HepG2 (cell line): ENCODE data around the gene CUL4B. TPM values are rescaled to one million over a fixed set of nuclear protein-coding genes. Genes with fewer than 3 reads are reported as not detected.

ENCODE experiments used
- ARNT ChIP-seq: fragments of 450-650 bp; IDR thresholded peaks from 2 replicates; pipeline ENCODE4 v1.6.1; 2017
- ELF3 ChIP-seq: IDR thresholded peaks from 2 replicates; pipeline ENCODE4 v1.6.1; 2016; ENCODE audit warnings: missing genetic modification reagents, missing compliant biosample characterization
- FIP1L1 ChIP-seq: fragments of 200-400 bp; formaldehyde crosslinking; IDR thresholded peaks from 2 replicates; pipeline ENCODE4 v1.6.1; 2018; ENCODE audit warnings: low read depth, mild to moderate bottlenecking, low read length, moderate library complexity, borderline replicate concordance; ENCODE audit not compliant: insufficient read depth
- HMG20A ChIP-seq: IDR thresholded peaks from 2 replicates; pipeline ENCODE4 v1.6.1; 2016; ENCODE audit warnings: borderline replicate concordance
- KDM6A ChIP-seq: IDR thresholded peaks from 2 replicates; pipeline ENCODE4 v1.6.1; 2016; ENCODE audit warnings: low read depth
- MED1 ChIP-seq: sonication (generic); formaldehyde crosslinking; IDR thresholded peaks from 2 replicates; pipeline ENCODE4 v1.4.0; 2020; ENCODE audit warnings: missing genetic modification reagents
- RNF2 ChIP-seq: fragments of 450-650 bp; conservative IDR thresholded peaks from 2 replicates; pipeline ENCODE4 v1.6.1; 2016; ENCODE audit warnings: low read depth
- SP140L ChIP-seq: sonication (generic); formaldehyde crosslinking; IDR thresholded peaks from 2 replicates; pipeline ENCODE4 v1.4.0; 2020; ENCODE audit warnings: missing genetic modification reagents, borderline replicate concordance
- ZIK1 ChIP-seq: sonication (generic); formaldehyde crosslinking; IDR thresholded peaks from 2 replicates; pipeline ENCODE4 v1.5.0; 2020; ENCODE audit warnings: mild to moderate bottlenecking, low read depth, missing genetic modification reagents, borderline replicate concordance
- ZNF354B ChIP-seq: sonication (generic); formaldehyde crosslinking; IDR thresholded peaks from 2 replicates; pipeline ENCODE4 v1.8.0; 2022; ENCODE audit warnings: mild to moderate bottlenecking, missing genetic modification reagents
- ZNF432 ChIP-seq: sonication (generic); formaldehyde crosslinking; IDR thresholded peaks from 2 replicates; pipeline ENCODE4 v1.5.0; 2020; ENCODE audit warnings: missing genetic modification reagents, mild to moderate bottlenecking, borderline replicate concordance
- ZNF558 ChIP-seq: sonication (generic); formaldehyde crosslinking; IDR thresholded peaks from 2 replicates; pipeline ENCODE4 v1.9.0; 2022; ENCODE audit warnings: mild to moderate bottlenecking, missing genetic modification reagents, borderline replicate concordance
- ZNF569 ChIP-seq: sonication (generic); formaldehyde crosslinking; IDR thresholded peaks from 2 replicates; pipeline ENCODE4 v1.5.0; 2020; ENCODE audit warnings: mild to moderate bottlenecking, missing genetic modification reagents, moderate library complexity, borderline replicate concordance
- ZNF780A ChIP-seq: sonication (generic); formaldehyde crosslinking; IDR thresholded peaks from 2 replicates; pipeline ENCODE4 v1.8.0; 2022; ENCODE audit warnings: mild to moderate bottlenecking, missing genetic modification reagents, moderate library complexity
- polyA plus RNA-seq, 8 experiments: library from polyadenylated mRNA; depleted of rRNA in 3 of 8; stranded (reverse) in 7 of 8; unstranded in 1 of 8; fragments of >200 nt; fragmentation: Illumina TruSeq in 4 of 8; extraction: Trizol in 4 of 8; gene quantifications; 2 replicates each; pipeline versions ENCODE4 v1.2.1 to v1.2.3, GENCODE V29; 2011 to 2016; ENCODE audit warnings: low read depth in 4 of 8, missing spikeins in 1 of 8, mixed read lengths in 1 of 8; ENCODE audit not compliant: insufficient read depth in 1 of 8
- total RNA-seq, 5 experiments: library from RNA; depleted of rRNA; stranded (reverse); fragments of >200 nt; fragmentation: Illumina TruSeq; extraction: Trizol; gene quantifications; 2 replicates each; pipeline ENCODE4 v1.2.3, GENCODE V29; 2016; ENCODE audit warnings: low read depth in 1 of 5
- TF ChIP-seq, protein P1 (sequence below): sonication (generic); formaldehyde crosslinking; IDR thresholded peaks from 2 replicates; pipeline ENCODE4 v1.5.0; 2020; ENCODE audit warnings: missing genetic modification reagents
- TF ChIP-seq, protein P2 (sequence below): sonication (generic); formaldehyde crosslinking; IDR thresholded peaks from 2 replicates; pipeline ENCODE4 v1.5.0; 2020; ENCODE audit warnings: mild to moderate bottlenecking, missing genetic modification reagents
- TF ChIP-seq, protein P3 (sequence below): sonication (generic); formaldehyde crosslinking; conservative IDR thresholded peaks from 2 replicates; pipeline ENCODE4 v1.4.0; 2020; ENCODE audit warnings: missing genetic modification reagents
- TF ChIP-seq, protein P4 (sequence below): sonication (generic); formaldehyde crosslinking; IDR thresholded peaks from 2 replicates; pipeline ENCODE4 v1.9.0; 2021; ENCODE audit warnings: mild to moderate bottlenecking, missing genetic modification reagents

CUL4B gene
- total and polyA plus RNA-seq, 2 of the 13 experiments (the other 11 are each of a cell fraction or from before 2014, with no cell fraction given): 21.6 to 28.5 TPM

DNA sequence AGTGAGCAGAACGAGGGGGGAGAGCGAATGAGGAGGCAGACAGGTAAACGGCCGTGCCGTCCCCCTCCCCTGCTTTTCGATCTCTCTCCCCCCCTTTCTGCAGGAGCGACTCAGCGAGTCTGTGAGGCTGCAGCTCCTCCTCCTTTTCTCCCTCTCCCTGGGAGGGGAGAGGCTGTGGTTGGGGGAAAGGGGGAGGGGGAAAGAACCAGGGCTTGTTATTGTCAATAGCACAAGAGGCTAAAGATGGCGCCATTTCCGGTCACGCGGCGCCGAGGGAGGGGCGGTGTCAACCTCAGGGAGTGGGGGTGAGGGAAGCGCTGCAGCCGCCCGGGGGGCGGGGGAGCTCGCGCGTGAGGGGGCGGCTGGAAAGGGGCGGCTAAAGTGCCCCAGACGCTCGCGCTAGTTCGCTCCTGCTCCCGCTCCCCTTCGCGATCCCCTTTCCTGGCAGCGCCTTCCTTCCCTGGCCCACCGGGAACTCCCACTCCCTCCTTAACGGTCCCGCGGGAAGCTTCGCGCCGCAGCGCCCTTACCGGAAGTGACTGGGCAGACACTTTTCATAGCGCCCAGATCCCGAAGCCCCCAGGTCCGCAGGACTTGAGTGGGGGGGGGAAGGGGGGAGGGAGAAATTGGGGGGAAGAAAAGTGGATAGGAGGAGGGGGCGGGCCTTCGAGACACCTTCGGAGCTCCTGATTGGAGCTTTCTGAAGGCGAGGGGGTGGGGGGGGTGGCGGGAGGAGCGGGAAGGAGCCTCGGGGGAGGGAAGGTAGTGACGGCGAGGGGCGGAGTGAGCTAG is at the start of gene CUL4B (continued):
- TF ChIP-seq, protein P1, sequence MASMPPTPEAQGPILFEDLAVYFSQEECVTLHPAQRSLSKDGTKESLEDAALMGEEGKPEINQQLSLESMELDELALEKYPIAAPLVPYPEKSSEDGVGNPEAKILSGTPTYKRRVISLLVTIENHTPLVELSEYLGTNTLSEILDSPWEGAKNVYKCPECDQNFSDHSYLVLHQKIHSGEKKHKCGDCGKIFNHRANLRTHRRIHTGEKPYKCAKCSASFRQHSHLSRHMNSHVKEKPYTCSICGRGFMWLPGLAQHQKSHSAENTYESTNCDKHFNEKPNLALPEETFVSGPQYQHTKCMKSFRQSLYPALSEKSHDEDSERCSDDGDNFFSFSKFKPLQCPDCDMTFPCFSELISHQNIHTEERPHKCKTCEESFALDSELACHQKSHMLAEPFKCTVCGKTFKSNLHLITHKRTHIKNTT (CRISPR knock-in tag): no peak
- TF ChIP-seq, protein P2, sequence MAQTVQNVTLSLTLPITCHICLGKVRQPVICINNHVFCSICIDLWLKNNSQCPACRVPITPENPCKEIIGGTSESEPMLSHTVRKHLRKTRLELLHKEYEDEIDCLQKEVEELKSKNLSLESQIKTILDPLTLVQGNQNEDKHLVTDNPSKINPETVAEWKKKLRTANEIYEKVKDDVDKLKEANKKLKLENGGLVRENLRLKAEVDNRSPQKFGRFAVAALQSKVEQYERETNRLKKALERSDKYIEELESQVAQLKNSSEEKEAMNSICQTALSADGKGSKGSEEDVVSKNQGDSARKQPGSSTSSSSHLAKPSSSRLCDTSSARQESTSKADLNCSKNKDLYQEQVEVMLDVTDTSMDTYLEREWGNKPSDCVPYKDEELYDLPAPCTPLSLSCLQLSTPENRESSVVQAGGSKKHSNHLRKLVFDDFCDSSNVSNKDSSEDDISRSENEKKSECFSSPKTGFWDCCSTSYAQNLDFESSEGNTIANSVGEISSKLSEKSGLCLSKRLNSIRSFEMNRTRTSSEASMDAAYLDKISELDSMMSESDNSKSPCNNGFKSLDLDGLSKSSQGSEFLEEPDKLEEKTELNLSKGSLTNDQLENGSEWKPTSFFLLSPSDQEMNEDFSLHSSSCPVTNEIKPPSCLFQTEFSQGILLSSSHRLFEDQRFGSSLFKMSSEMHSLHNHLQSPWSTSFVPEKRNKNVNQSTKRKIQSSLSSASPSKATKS: no peak
- no peak for TF ChIP-seq KDM6A
- no peak for TF ChIP-seq ZNF354B
- TF ChIP-seq MED1: no peak
- TF ChIP-seq, protein P3, sequence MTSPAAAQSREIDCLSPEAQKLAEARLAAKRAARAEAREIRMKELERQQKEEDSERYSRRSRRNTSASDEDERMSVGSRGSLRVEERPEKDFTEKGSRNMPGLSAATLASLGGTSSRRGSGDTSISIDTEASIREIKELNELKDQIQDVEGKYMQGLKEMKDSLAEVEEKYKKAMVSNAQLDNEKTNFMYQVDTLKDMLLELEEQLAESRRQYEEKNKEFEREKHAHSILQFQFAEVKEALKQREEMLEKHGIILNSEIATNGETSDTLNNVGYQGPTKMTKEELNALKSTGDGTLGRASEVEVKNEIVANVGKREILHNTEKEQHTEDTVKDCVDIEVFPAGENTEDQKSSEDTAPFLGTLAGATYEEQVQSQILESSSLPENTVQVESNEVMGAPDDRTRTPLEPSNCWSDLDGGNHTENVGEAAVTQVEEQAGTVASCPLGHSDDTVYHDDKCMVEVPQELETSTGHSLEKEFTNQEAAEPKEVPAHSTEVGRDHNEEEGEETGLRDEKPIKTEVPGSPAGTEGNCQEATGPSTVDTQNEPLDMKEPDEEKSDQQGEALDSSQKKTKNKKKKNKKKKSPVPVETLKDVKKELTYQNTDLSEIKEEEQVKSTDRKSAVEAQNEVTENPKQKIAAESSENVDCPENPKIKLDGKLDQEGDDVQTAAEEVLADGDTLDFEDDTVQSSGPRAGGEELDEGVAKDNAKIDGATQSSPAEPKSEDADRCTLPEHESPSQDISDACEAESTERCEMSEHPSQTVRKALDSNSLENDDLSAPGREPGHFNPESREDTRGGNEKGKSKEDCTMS: no peak
- no peak for TF ChIP-seq SP140L (CRISPR knock-in tag)
- no peak for TF ChIP-seq ZNF780A (CRISPR knock-in tag)
- no peak for TF ChIP-seq ZNF432 (CRISPR knock-in tag)
- TF ChIP-seq ZNF558 (CRISPR knock-in tag): no peak
- no peak for TF ChIP-seq ZIK1
- TF ChIP-seq, protein P4, sequence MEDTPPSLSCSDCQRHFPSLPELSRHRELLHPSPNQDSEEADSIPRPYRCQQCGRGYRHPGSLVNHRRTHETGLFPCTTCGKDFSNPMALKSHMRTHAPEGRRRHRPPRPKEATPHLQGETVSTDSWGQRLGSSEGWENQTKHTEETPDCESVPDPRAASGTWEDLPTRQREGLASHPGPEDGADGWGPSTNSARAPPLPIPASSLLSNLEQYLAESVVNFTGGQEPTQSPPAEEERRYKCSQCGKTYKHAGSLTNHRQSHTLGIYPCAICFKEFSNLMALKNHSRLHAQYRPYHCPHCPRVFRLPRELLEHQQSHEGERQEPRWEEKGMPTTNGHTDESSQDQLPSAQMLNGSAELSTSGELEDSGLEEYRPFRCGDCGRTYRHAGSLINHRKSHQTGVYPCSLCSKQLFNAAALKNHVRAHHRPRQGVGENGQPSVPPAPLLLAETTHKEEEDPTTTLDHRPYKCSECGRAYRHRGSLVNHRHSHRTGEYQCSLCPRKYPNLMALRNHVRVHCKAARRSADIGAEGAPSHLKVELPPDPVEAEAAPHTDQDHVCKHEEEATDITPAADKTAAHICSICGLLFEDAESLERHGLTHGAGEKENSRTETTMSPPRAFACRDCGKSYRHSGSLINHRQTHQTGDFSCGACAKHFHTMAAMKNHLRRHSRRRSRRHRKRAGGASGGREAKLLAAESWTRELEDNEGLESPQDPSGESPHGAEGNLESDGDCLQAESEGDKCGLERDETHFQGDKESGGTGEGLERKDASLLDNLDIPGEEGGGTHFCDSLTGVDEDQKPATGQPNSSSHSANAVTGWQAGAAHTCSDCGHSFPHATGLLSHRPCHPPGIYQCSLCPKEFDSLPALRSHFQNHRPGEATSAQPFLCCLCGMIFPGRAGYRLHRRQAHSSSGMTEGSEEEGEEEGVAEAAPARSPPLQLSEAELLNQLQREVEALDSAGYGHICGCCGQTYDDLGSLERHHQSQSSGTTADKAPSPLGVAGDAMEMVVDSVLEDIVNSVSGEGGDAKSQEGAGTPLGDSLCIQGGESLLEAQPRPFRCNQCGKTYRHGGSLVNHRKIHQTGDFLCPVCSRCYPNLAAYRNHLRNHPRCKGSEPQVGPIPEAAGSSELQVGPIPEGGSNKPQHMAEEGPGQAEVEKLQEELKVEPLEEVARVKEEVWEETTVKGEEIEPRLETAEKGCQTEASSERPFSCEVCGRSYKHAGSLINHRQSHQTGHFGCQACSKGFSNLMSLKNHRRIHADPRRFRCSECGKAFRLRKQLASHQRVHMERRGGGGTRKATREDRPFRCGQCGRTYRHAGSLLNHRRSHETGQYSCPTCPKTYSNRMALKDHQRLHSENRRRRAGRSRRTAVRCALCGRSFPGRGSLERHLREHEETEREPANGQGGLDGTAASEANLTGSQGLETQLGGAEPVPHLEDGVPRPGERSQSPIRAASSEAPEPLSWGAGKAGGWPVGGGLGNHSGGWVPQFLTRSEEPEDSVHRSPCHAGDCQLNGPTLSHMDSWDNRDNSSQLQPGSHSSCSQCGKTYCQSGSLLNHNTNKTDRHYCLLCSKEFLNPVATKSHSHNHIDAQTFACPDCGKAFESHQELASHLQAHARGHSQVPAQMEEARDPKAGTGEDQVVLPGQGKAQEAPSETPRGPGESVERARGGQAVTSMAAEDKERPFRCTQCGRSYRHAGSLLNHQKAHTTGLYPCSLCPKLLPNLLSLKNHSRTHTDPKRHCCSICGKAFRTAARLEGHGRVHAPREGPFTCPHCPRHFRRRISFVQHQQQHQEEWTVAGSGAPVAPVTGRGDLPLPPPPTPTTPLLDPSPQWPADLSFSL (CRISPR knock-in tag): no peak
- no peak for TF ChIP-seq HMG20A (CRISPR knock-in tag)
- no peak for TF ChIP-seq ZNF569
- TF ChIP-seq RNF2: no peak
- TF ChIP-seq FIP1L1: no peak
- no peak for TF ChIP-seq ELF3 (CRISPR knock-in tag)
- no peak for TF ChIP-seq ARNT
